RWPE1 (cell line): ENCODE measurements around the gene TSPAN9.

Experiments
- CTCF ChIA-PET: fragments of 350-600 bp; sonication (Branson Sonifier 250); formaldehyde crosslinking; extraction: SDS; loops from one replicate; lab custom pipeline; 2021; lab: Yijun Ruan, JAX
- POLR2A ChIA-PET: fragments of 400-600 bp; formaldehyde crosslinking; extraction: SDS; loops from one replicate; lab custom pipeline; 2020; ENCODE audit warnings: antibody characterized with exemption; ENCODE audit not compliant: low non-redundant PET; lab: Yijun Ruan, JAX
- DNase-seq: peaks from one replicate; pipeline ENCODE4 v3.0.0; 2012; ENCODE audit warnings: low spot score
- H3K27ac ChIP-seq: fragments of 450-650 bp; 2 replicates; pipeline ENCODE4 v1.5.1; 2017
- CTCF ChIP-seq: fragments of 450-650 bp; conservative IDR thresholded peaks from 2 replicates; pipeline ENCODE4 v1.5.1; 2017; ENCODE audit warnings: low read depth, mild to moderate bottlenecking

Gene TSPAN9

DNA sequence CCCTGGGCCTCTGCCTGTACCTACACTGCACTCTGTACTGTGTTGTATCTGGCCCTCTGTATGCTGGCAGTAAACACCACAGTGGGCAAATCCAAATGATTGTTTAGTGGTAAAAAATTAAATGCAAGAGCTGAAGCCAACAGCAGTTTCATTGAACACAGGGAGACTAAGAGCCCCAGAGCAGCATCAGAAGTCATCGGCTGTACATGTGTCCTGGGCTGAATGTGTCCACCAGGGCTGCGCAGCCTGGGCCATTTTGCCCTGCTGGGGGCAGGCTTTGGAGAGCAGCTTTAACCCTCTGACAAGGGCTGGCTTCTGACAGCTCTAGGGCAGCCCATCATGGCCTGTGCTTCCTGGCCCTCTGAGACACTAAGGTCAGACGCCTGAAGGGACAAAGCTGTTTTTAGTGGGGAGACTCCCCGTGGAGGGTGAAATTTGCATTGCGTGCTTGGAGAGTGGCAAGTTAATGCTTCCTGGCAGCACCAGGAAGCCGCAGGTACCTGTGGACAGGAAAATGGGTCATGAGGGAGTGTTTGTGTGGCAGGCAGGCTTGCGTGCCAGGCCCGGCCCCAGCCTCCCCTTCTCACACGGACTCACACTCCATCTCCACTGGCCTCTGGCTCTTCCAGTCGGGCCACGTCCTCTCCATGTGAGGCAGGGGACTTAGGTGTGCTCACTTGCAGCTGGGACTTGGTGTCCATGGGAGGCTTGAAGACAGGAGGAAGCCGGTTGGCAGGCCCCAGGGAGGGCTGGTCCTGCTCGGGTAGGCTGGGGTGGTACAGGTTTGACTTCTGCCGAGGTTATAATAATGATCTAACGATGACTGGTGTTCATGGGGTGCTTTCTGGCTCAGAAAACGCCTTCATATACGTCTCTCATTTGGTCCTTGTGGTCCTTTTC, 150.1 kb downstream of the TSPAN9 start:
- POLR2A ChIA-PET: no interaction called here
- no peak for TF ChIP-seq CTCF
- CTCF ChIA-PET: no interaction called here
- no peak overlapping the region for H3K27ac ChIP-seq
- no peak for DNase-seq

GRCh38 chr12:3228552-3228951, 151.4 kb downstream of the TSPAN9 start:
- CTCF ChIA-PET: no interaction called here
- POLR2A ChIA-PET: no interaction called here
- no peak for TF ChIP-seq CTCF
- H3K27ac ChIP-seq: no peak overlapping the region
- no peak for DNase-seq

- DNase-seq: no peak
- no peak for TF ChIP-seq CTCF
- POLR2A ChIA-PET: no interaction called here
- H3K27ac ChIP-seq: no peak overlapping the region
- CTCF ChIA-PET: interaction anchor here (0.6 kb wide), 1 partner anchor 156 kb away, joined by 3 read pairs; no protein-coding TSS in a partner anchor
Measured at GRCh38 chr12:3229577-3229976, 152.4 kb downstream of the TSPAN9 start.

GRCh38 chr12:3230758-3231375, 153.7 kb downstream of the TSPAN9 start:
- ChIA-PET POLR2A (no interaction called here), CTCF (no interaction called here)
- DNase-seq: no peak
- TF ChIP-seq CTCF: no peak
- H3K27ac ChIP-seq: no peak overlapping the region

DNA sequence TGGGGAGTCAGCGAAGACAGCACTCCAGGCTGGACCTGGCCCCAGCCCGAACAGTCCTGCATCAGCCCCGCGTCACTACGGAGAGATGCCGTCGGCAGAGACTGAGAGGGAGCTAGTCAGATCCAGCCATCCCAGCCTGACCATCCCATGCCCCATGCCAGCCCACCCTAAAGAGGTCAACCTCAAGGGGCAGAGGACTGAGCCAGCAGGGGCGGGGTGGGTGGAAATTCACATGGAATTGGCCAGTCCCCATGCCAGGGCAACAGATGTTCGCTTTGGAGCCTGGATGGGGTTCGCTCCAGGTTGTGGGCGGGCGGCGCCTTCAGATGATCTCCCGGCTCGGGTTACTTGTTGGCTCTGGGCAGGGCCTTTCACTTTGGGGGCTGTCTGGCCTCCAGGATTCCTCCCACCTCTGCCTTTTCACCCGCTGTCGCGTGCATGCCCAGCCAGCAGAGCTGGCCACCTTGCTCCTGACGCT, 154.3 kb downstream of the TSPAN9 start:
- no peak for TF ChIP-seq CTCF
- no peak overlapping the region for H3K27ac ChIP-seq
- ChIA-PET POLR2A (no interaction called here), CTCF (interaction anchor here (0.6 kb wide), 1 partner anchor 47 kb away, joined by 5 read pairs; no protein-coding TSS in a partner anchor)
- DNase-seq: no peak

- POLR2A ChIA-PET: no interaction called here
- no peak for DNase-seq
- H3K27ac ChIP-seq: no peak overlapping the region
- CTCF ChIA-PET: interaction anchor here (0.5 kb wide), 1 partner anchor 14 kb away, joined by 3 read pairs; no protein-coding TSS in a partner anchor
- TF ChIP-seq CTCF: no peak
Measured at GRCh38 chr12:3233797-3234196, 156.6 kb downstream of the TSPAN9 start.
